Endodermal cell (in vitro differentiated cells): ENCODE results near the gene OXSR1. TPM values are rescaled to one million over a fixed set of nuclear protein-coding genes. Genes with fewer than 3 reads are reported as not detected.

ENCODE experiments used
- DNase-seq: peaks from one replicate; pipeline ENCODE4 v3.0.0-alpha.2; 2017
- H3K27ac ChIP-seq: 2 replicates; pipeline ENCODE4 v1.5.1; 2013; ENCODE audit warnings: mild to moderate bottlenecking, low read depth, low read length, moderate library complexity
- H3K27me3 ChIP-seq: 2 replicates; pipeline ENCODE4 v1.6.1; 2013; ENCODE audit warnings: mild to moderate bottlenecking, low read length, moderate library complexity; ENCODE audit not compliant: insufficient read depth, control insufficient read depth, poor library complexity, severe bottlenecking
- H3K36me3 ChIP-seq: 2 replicates; pipeline ENCODE4 v1.7.0; 2013; ENCODE audit warnings: mild to moderate bottlenecking, low read length, moderate library complexity; ENCODE audit not compliant: control insufficient read depth, insufficient read depth
- H3K4me1 ChIP-seq: one replicate; pipeline ENCODE4 v1.7.0; 2013; ENCODE audit warnings: low read length; ENCODE audit not compliant: control insufficient read depth, insufficient read depth
- H3K4me3 ChIP-seq: 2 replicates; pipeline ENCODE4 v1.5.1; 2013; ENCODE audit warnings: mild to moderate bottlenecking, low read length, moderate library complexity
- H3K9ac ChIP-seq: 2 replicates; pipeline ENCODE4 v1.6.1; 2013; ENCODE audit warnings: mild to moderate bottlenecking, low read length, moderate library complexity; ENCODE audit not compliant: poor library complexity, severe bottlenecking; ENCODE audit errors: extremely low read depth
- H3K9me3 ChIP-seq: 2 replicates; pipeline ENCODE4 v1.6.1; 2013; ENCODE audit warnings: mild to moderate bottlenecking, low read length, moderate library complexity; ENCODE audit not compliant: control insufficient read depth
- H3K27ac Mint-ChIP-seq: 2 replicates; pipeline ENCODE4 v1.8.0; 2020; ENCODE audit warnings: mixed read lengths
- H3K27me3 Mint-ChIP-seq: 2 replicates; pipeline ENCODE4 v1.8.0; 2021; ENCODE audit warnings: mild to moderate bottlenecking, mixed read lengths; ENCODE audit not compliant: insufficient read depth
- H3K36me3 Mint-ChIP-seq: 2 replicates; pipeline ENCODE4 v1.8.0; 2020; ENCODE audit warnings: low read depth, mixed read lengths
- H3K4me1 Mint-ChIP-seq: 2 replicates; pipeline ENCODE4 v1.8.0; 2020; ENCODE audit warnings: mixed read lengths
- H3K4me3 Mint-ChIP-seq: 2 replicates; pipeline ENCODE4 v1.8.0; 2020; ENCODE audit warnings: mild to moderate bottlenecking, moderate library complexity, mixed read lengths
- H3K9me3 Mint-ChIP-seq: 2 replicates; pipeline ENCODE4 v1.8.0; 2020; ENCODE audit warnings: mild to moderate bottlenecking, mixed read lengths
- CTCF ChIP-seq: fragments of 200-600 bp; sonication (generic); conservative IDR thresholded peaks from 2 replicates; pipeline ENCODE4 v1.5.0; 2021; ENCODE audit warnings: antibody characterized with exemption, mild to moderate bottlenecking
- WGBS, 2 experiments: methylation state at CpG; one replicate each; pipeline versions ENCODE4 v1.1.5 to v1.1.7; 2013; ENCODE audit warnings: missing lambda C conversion rate in 2 of 2, mixed read lengths in 1 of 2; ENCODE audit not compliant: insufficient coverage in 1 of 2, insufficient read length in 1 of 2; 5-methylcytosine and 5-hydroxymethylcytosine counted together
- total RNA-seq, 2 donors: library from RNA; stranded (reverse); fragmentation: NEBNext Ultra II Directional in 1 of 2; extraction: Animal tissue kit (Norgen Biotek cat#: 25700) in 1 of 2; gene quantifications; 2 replicates in 1 of 2; 3 replicates in 1 of 2; pipeline ENCODE4 v1.2.1, GENCODE V29; 2021

OXSR1 gene
- total RNA-seq, 2 donors from 2014 or later, result 41.9 to 55.5 TPM

- H3K27ac Mint-ChIP-seq, result no peak overlapping the region
- peaks cover 28% of the 10 kb centered on the region for H3K36me3 Mint-ChIP-seq
- no peaks in the 10 kb centered on the region for H3K27me3 Mint-ChIP-seq
- DNase-seq, result no peak
- H3K36me3 ChIP-seq, result peaks cover 23% of the 10 kb centered on the region
- 86% methylated on average over 1 to 2 of the region's 2 CpGs for WGBS, 2 experiments
- H3K9me3 Mint-ChIP-seq, result no peaks in the 10 kb centered on the region
- H3K4me1 ChIP-seq, result no peaks in the 10 kb centered on the region
- no peak overlapping the region for H3K27ac ChIP-seq
- H3K27me3 ChIP-seq, result no peaks in the 10 kb centered on the region
- no peak overlapping the region for H3K4me3 ChIP-seq
- H3K4me1 Mint-ChIP-seq, result no peaks in the 10 kb centered on the region
- H3K4me3 Mint-ChIP-seq, result no peak overlapping the region
- TF ChIP-seq CTCF, result no peak
- H3K9ac ChIP-seq, result no peak overlapping the region
- H3K9me3 ChIP-seq, result no peaks in the 10 kb centered on the region
These were observed 49.2 kb downstream of the OXSR1 start for GRCh38 chr3:38214560-38214959.

GRCh38 chr3:38219609-38220197 lies 54.4 kb downstream of the OXSR1 start:
- Histone ChIP-seq H3K4me3 (no peak overlapping the region), H3K9ac (no peak overlapping the region), H3K27ac (no peak overlapping the region), H3K4me1 (peaks cover 3% of the 10 kb centered on the region), H3K9me3 (no peaks in the 10 kb centered on the region), H3K27me3 (no peaks in the 10 kb centered on the region), H3K36me3 (peaks cover 44% of the 10 kb centered on the region)
- no peak for DNase-seq
- Mint-ChIP-seq H3K36me3 (peaks cover 36% of the 10 kb centered on the region), H3K9me3 (no peaks in the 10 kb centered on the region), H3K27ac (no peak overlapping the region), H3K4me1 (peaks cover 5% of the 10 kb centered on the region), H3K4me3 (no peak overlapping the region), H3K27me3 (no peaks in the 10 kb centered on the region)
- 93 to 94% methylated on average over 2 to 3 of the region's 3 CpGs for WGBS, 2 experiments
- TF ChIP-seq CTCF, result no peak

GRCh38 chr3:38221005-38221404 lies 55.7 kb downstream of the OXSR1 start:
- TF ChIP-seq CTCF, result no peak
- H3K27ac ChIP-seq, result no peak overlapping the region
- no peak overlapping the region for H3K4me3 ChIP-seq
- DNase-seq, result no peak
- Mint-ChIP-seq H3K27me3 (no peaks in the 10 kb centered on the region), H3K4me1 (peaks cover 5% of the 10 kb centered on the region), H3K27ac (no peak overlapping the region), H3K36me3 (peaks cover 40% of the 10 kb centered on the region), H3K9me3 (no peaks in the 10 kb centered on the region), H3K4me3 (no peak overlapping the region)
- WGBS, 2 experiments, result 75 to 98% methylated on average over 1 of the region's 1 CpG
- no peak overlapping the region for H3K9ac ChIP-seq
- no peaks in the 10 kb centered on the region for H3K9me3 ChIP-seq
- peaks cover 3% of the 10 kb centered on the region for H3K4me1 ChIP-seq
- H3K27me3 ChIP-seq, result no peaks in the 10 kb centered on the region
- H3K36me3 ChIP-seq, result peaks cover 56% of the 10 kb centered on the region
